ENCODE measurements around the gene ITIH1.

Gene ITIH1

GRCh38 chr3:52805270-52806039 lies 28.1 kb downstream of the ITIH1 start:
- Histone ChIP-seq H3K4me1 (ENCODE audit: insufficient read depth, poor library complexity, severe bottlenecking) (no peaks in the 10 kb centered on the region), H3K27ac (ENCODE audit: poor library complexity, severe bottlenecking) (no peak overlapping the region), H3K4me3 (ENCODE audit: severe bottlenecking) (no peak overlapping the region), H3K36me3 (ENCODE audit: low read depth) (no peaks in the 10 kb centered on the region), H3K9me3 (ENCODE audit: severe bottlenecking) (no peaks in the 10 kb centered on the region), H3K27me3 (ENCODE audit: insufficient read depth, poor library complexity, severe bottlenecking) (no peaks in the 10 kb centered on the region)
- DNase-seq (ENCODE audit: low spot score) (no peak), ATAC-seq (ENCODE audit: low read depth) (no peak)
- TF ChIP-seq, protein P1, sequence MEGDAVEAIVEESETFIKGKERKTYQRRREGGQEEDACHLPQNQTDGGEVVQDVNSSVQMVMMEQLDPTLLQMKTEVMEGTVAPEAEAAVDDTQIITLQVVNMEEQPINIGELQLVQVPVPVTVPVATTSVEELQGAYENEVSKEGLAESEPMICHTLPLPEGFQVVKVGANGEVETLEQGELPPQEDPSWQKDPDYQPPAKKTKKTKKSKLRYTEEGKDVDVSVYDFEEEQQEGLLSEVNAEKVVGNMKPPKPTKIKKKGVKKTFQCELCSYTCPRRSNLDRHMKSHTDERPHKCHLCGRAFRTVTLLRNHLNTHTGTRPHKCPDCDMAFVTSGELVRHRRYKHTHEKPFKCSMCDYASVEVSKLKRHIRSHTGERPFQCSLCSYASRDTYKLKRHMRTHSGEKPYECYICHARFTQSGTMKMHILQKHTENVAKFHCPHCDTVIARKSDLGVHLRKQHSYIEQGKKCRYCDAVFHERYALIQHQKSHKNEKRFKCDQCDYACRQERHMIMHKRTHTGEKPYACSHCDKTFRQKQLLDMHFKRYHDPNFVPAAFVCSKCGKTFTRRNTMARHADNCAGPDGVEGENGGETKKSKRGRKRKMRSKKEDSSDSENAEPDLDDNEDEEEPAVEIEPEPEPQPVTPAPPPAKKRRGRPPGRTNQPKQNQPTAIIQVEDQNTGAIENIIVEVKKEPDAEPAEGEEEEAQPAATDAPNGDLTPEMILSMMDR (IDR thresholded peaks at IDR 0.05; ENCODE audit: poor library complexity, severe bottlenecking): no peak

- DNase-seq (ENCODE audit: low spot score) (no peak), ATAC-seq (ENCODE audit: low read depth) (no peak)
- Histone ChIP-seq H3K27ac (ENCODE audit: poor library complexity, severe bottlenecking) (no peak overlapping the region), H3K36me3 (ENCODE audit: low read depth) (no peaks in the 10 kb centered on the region), H3K9me3 (ENCODE audit: severe bottlenecking) (no peaks in the 10 kb centered on the region), H3K4me3 (ENCODE audit: severe bottlenecking) (no peak overlapping the region), H3K27me3 (ENCODE audit: insufficient read depth, poor library complexity, severe bottlenecking) (no peaks in the 10 kb centered on the region), H3K4me1 (ENCODE audit: insufficient read depth, poor library complexity, severe bottlenecking) (no peaks in the 10 kb centered on the region)
- TF ChIP-seq, protein P1 (IDR thresholded peaks at IDR 0.05; ENCODE audit: poor library complexity, severe bottlenecking): no peak
These were observed 31.8 kb downstream of the ITIH1 start for GRCh38 chr3:52809149-52809548.

DNA sequence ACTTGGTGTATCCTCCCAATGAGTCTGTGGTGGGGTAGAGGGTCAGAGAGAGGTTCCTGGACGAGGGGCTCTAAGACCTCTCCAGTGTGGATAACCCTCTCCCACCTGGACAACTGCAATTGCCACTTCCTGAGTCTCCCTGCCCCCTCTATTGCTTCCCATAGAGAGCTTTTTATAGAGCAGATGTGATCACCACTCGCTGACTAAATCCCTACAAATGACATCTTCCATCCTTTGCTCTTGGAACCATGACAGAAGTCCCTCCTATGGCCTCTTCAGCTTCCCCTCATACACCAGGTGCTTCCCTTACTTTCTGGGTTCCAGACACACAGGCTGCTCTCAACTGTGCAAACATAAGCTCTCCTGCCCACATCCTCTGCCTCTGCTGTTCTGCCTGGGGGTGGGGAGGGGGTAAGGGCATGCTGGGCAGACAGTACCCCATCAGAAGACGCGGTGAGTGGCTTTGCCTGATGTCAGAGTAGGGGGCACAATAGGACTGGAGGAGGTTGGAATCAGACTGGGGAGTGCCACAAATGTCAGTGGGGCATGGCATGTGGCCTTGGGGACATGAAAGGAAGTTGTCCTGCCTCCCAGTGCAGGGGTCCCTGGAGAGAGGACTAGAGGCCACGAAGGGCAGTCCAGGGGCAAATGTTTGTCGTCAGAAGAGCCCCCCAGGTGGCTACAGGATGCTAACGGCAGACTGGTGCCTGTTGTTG lies 32.4 kb downstream of the ITIH1 start:
- Histone ChIP-seq H3K36me3 (ENCODE audit: low read depth) (no peaks in the 10 kb centered on the region), H3K9me3 (ENCODE audit: severe bottlenecking) (no peaks in the 10 kb centered on the region), H3K4me3 (ENCODE audit: severe bottlenecking) (no peak overlapping the region), H3K27ac (ENCODE audit: poor library complexity, severe bottlenecking) (no peak overlapping the region), H3K27me3 (ENCODE audit: insufficient read depth, poor library complexity, severe bottlenecking) (no peaks in the 10 kb centered on the region), H3K4me1 (ENCODE audit: insufficient read depth, poor library complexity, severe bottlenecking) (no peaks in the 10 kb centered on the region)
- TF ChIP-seq, protein P1 (IDR thresholded peaks at IDR 0.05; ENCODE audit: poor library complexity, severe bottlenecking): no peak
- ATAC-seq (ENCODE audit: low read depth) (no peak), DNase-seq (ENCODE audit: low spot score) (no peak)

GRCh38 chr3:52810923-52811322 lies 33.5 kb downstream of the ITIH1 start:
- DNase-seq (ENCODE audit: low spot score) (no peak), ATAC-seq (ENCODE audit: low read depth) (no peak)
- Histone ChIP-seq H3K27ac (ENCODE audit: poor library complexity, severe bottlenecking) (no peak overlapping the region), H3K36me3 (ENCODE audit: low read depth) (no peaks in the 10 kb centered on the region), H3K27me3 (ENCODE audit: insufficient read depth, poor library complexity, severe bottlenecking) (no peaks in the 10 kb centered on the region), H3K9me3 (ENCODE audit: severe bottlenecking) (no peaks in the 10 kb centered on the region), H3K4me3 (ENCODE audit: severe bottlenecking) (no peak overlapping the region), H3K4me1 (ENCODE audit: insufficient read depth, poor library complexity, severe bottlenecking) (no peaks in the 10 kb centered on the region)
- TF ChIP-seq, protein P1 (IDR thresholded peaks at IDR 0.05; ENCODE audit: poor library complexity, severe bottlenecking): no peak
